B cell (primary cell): ENCODE measurements around the gene BRD1. TPM values are rescaled to one million over a fixed set of nuclear protein-coding genes. Genes with fewer than 3 reads are reported as not detected.

Source experiments
- ATAC-seq: fragments of 200-7000 bp; cut with Tn5 transposase; one replicate; pipeline ENCODE4 v1.10.0; 2021; ENCODE audit warnings: low read depth, mild to moderate bottlenecking, moderate number of reproducible peaks, moderate library complexity
- CTCF ChIA-PET: fragments of 350-600 bp; sonication (Branson Sonifier 250); formaldehyde crosslinking; loops from one replicate; lab custom pipeline; 2021; ENCODE audit warnings: antibody characterized with exemption, inconsistent platforms; lab: Charles Lee
- POLR2A ChIA-PET: fragments of 350-600 bp; sonication (Branson Sonifier 250); formaldehyde crosslinking; loops from one replicate; lab custom pipeline; 2021; ENCODE audit warnings: antibody characterized with exemption; lab: Charles Lee
- DNase-seq: peaks from one replicate; pipeline ENCODE4 v3.0.0; 2013
- H2AFZ ChIP-seq: 2 replicates; pipeline ENCODE4 v1.6.1; 2012; ENCODE audit warnings: mild to moderate bottlenecking, low read depth, low read length; ENCODE audit not compliant: insufficient read depth, poor library complexity, severe bottlenecking
- H3K27ac ChIP-seq, 2 donors: 1 replicate in 1 of 2; 2 replicates in 1 of 2; pipeline ENCODE4 v1.5.1; 2012 to 2013; ENCODE audit warnings: low read length in 2 of 2, mild to moderate bottlenecking in 2 of 2, moderate library complexity in 1 of 2
- H3K27me3 ChIP-seq, 4 experiments: fragments of 200-600 bp in 1 of 4; sonication (generic) in 1 of 4; replicated peaks in 1 of 4; 1 replicate in 2 of 4; 2 replicates in 2 of 4; pipeline versions ENCODE4 v1.6.1 to v1.7.0; 2013 to 2016; ENCODE audit warnings: low read length in 3 of 4, mild to moderate bottlenecking in 2 of 4, mixed read lengths in 1 of 4, moderate library complexity in 1 of 4; ENCODE audit not compliant: insufficient read depth in 4 of 4, control insufficient read depth in 3 of 4; ENCODE audit errors: control extremely low read depth in 1 of 4
- H3K36me3 ChIP-seq, 2 experiments: replicated peaks in 1 of 2; 1 replicate in 1 of 2; 2 replicates in 1 of 2; pipeline versions ENCODE4 v1.6.1 to v1.7.1; 2013; ENCODE audit warnings: low read length in 1 of 2; ENCODE audit not compliant: insufficient read depth in 2 of 2, control insufficient read depth in 1 of 2; ENCODE audit errors: control extremely low read depth in 1 of 2, extremely low read depth in 1 of 2
- H3K4me1 ChIP-seq, 2 donors: fragments of 200-600 bp in 1 of 2; sonication (generic) in 1 of 2; 1 replicate in 1 of 2; 2 replicates in 1 of 2; pipeline versions ENCODE4 v1.5.1 to v1.6.1; 2013 to 2017; ENCODE audit warnings: low read length in 2 of 2; ENCODE audit not compliant: control insufficient read depth in 2 of 2, insufficient read depth in 2 of 2
- H3K4me2 ChIP-seq: replicated peaks from 2 replicates; pipeline ENCODE3; 2012; ENCODE audit warnings: mild to moderate bottlenecking, low read depth, low read length; ENCODE audit not compliant: poor library complexity, severe bottlenecking
- H3K4me3 ChIP-seq, 5 experiments: fragments of 200-600 bp in 1 of 5; sonication (generic) in 1 of 5; 1 replicate in 3 of 5; 2 replicates in 2 of 5; pipeline versions ENCODE4 v1.5.1 to v1.7.0; 2011 to 2016; ENCODE audit warnings: low read length in 4 of 5, mild to moderate bottlenecking in 4 of 5, low read depth in 2 of 5, control low read depth in 1 of 5, moderate library complexity in 1 of 5; ENCODE audit not compliant: insufficient read depth in 1 of 5; ENCODE audit errors: control extremely low read depth in 1 of 5, extremely low read depth in 1 of 5
- H3K79me2 ChIP-seq: fragments of 200-600 bp; sonication (generic); one replicate; pipeline ENCODE4 v1.6.0; 2016; ENCODE audit warnings: low read length; ENCODE audit not compliant: control insufficient read depth, insufficient read depth
- H3K9ac ChIP-seq: fragments of 200-600 bp; sonication (generic); 2 replicates; pipeline ENCODE4 v1.6.1; 2017; ENCODE audit warnings: mild to moderate bottlenecking, low read length, moderate library complexity
- H3K9me3 ChIP-seq, 3 donors: one replicate each; pipeline versions ENCODE4 v1.6.1 to v1.7.1; 2013; ENCODE audit warnings: low read length in 2 of 3; ENCODE audit not compliant: control insufficient read depth in 2 of 3, insufficient read depth in 1 of 3; ENCODE audit errors: control extremely low read depth in 1 of 3
- H4K20me1 ChIP-seq: 2 replicates; pipeline ENCODE4 v1.6.0; 2012; ENCODE audit warnings: mild to moderate bottlenecking, low read length; ENCODE audit not compliant: insufficient read depth, control insufficient read depth, poor library complexity, severe bottlenecking
- H3K27ac Mint-ChIP-seq: one replicate; pipeline ENCODE4 v1.8.0; 2021; ENCODE audit warnings: mixed read lengths
- H3K27me3 Mint-ChIP-seq: one replicate; pipeline ENCODE4 v1.8.0; 2021; ENCODE audit warnings: mixed read lengths
- H3K4me1 Mint-ChIP-seq: one replicate; pipeline ENCODE4 v1.8.0; 2021; ENCODE audit warnings: mixed read lengths
- H3K4me3 Mint-ChIP-seq: one replicate; pipeline ENCODE4 v1.8.0; 2021; ENCODE audit warnings: mixed read lengths
- H3K9me3 Mint-ChIP-seq: one replicate; pipeline ENCODE4 v1.8.0; 2022; ENCODE audit warnings: mixed read lengths; ENCODE audit not compliant: insufficient read depth
- CTCF ChIP-seq: fragments of 200-600 bp; IDR thresholded peaks from one replicate; pipeline ENCODE4 v1.8.0; 2022; ENCODE audit warnings: antibody characterized with exemption, mild to moderate bottlenecking
- EZH2 ChIP-seq: IDR thresholded peaks from 2 replicates; pipeline ENCODE4 v1.6.1; 2012; ENCODE audit warnings: borderline replicate concordance, low read depth, mild to moderate bottlenecking, moderate library complexity, low read length; ENCODE audit not compliant: insufficient read depth, poor library complexity, severe bottlenecking
- WGBS: methylation state at CpG from one replicate; pipeline ENCODE4 v1.1.5; 2013; ENCODE audit warnings: missing lambda C conversion rate; ENCODE audit not compliant: insufficient coverage; 5-methylcytosine and 5-hydroxymethylcytosine counted together
- intact Hi-C: fragments of 100-400 bp; cut with micrococcal nuclease; formaldehyde crosslinking; loops from one replicate; pipeline ENCODE4 v1.10.0; 2022
- polyA plus RNA-seq: library from polyadenylated mRNA; depleted of rRNA; stranded (reverse); fragments of >200 nt; gene quantifications from 2 replicates; pipeline ENCODE4 v1.2.3, GENCODE V29; 2012
- total RNA-seq, 2 donors: library from RNA; stranded (reverse); fragments of 120-200 nt in 1 of 2; gene quantifications; 1 replicate in 1 of 2; 2 replicates in 1 of 2; pipeline versions ENCODE4 v1.2.3 to v1.2.4, GENCODE V29; 2013 to 2022

Gene BRD1
- total and polyA plus RNA-seq, 2 donors (not counting 1 experiment from before 2014, with no cell fraction given), result 16.9 to 73.3 TPM

DNA sequence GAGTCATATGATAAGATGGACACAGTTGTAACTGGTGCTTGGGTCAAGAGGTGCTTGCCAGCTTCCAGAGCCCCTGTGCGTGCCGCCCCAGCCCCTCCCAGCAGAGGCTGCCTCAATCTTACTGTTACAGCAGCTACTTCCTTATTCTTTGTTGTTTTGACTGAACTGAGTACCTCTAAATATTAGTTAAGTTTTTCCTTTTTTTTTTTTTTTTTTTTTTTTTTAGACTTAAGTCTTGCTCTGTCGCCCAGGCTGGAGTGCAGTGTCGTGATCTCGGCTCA lies 34.8 kb upstream of the BRD1 start:
- peaks cover 0 to 8% of the 10 kb centered on the region in 2 donors for H3K4me1 ChIP-seq
- H3K79me2 ChIP-seq, result peaks cover 97% of the 10 kb centered on the region
- H3K4me2 ChIP-seq, result peak overlapping the region; percentile 6
- H3K9me3 ChIP-seq, result peaks cover 0 to 24% (median 12%) of the 10 kb centered on the region in 3 donors
- ATAC-seq (no peak), DNase-seq (no peak)
- peaks cover 62% of the 10 kb centered on the region for H4K20me1 ChIP-seq
- ChIA-PET POLR2A (interaction anchor here (0.5 to 0.7 kb wide), 2 partner anchors 17 to 444 kb away, joined by 3 to 9 read pairs; no protein-coding TSS in a partner anchor), CTCF (no interaction called here)
- 60% methylated on average over 2 of the region's 5 CpGs for WGBS
- no peak overlapping the region for H3K4me3 ChIP-seq
- no peak for TF ChIP-seq EZH2
- no peak for TF ChIP-seq CTCF
- no peaks in the 10 kb centered on the region for H3K27me3 Mint-ChIP-seq
- H3K4me3 Mint-ChIP-seq, result no peak overlapping the region
- no peak overlapping the region for H3K27ac ChIP-seq
- H3K27ac Mint-ChIP-seq, result no peak overlapping the region
- H3K9ac ChIP-seq, result no peak overlapping the region
- intact Hi-C loops, result no loop called here
- no peak overlapping the region for H2AFZ ChIP-seq
- peaks cover 27% of the 10 kb centered on the region for H3K4me1 Mint-ChIP-seq
- H3K36me3 ChIP-seq, result peaks cover 0 to 2% of the 10 kb centered on the region in 2 experiments
- H3K9me3 Mint-ChIP-seq, result peaks cover 16% of the 10 kb centered on the region
- H3K27me3 ChIP-seq, result no peaks in the 10 kb centered on the region

DNA sequence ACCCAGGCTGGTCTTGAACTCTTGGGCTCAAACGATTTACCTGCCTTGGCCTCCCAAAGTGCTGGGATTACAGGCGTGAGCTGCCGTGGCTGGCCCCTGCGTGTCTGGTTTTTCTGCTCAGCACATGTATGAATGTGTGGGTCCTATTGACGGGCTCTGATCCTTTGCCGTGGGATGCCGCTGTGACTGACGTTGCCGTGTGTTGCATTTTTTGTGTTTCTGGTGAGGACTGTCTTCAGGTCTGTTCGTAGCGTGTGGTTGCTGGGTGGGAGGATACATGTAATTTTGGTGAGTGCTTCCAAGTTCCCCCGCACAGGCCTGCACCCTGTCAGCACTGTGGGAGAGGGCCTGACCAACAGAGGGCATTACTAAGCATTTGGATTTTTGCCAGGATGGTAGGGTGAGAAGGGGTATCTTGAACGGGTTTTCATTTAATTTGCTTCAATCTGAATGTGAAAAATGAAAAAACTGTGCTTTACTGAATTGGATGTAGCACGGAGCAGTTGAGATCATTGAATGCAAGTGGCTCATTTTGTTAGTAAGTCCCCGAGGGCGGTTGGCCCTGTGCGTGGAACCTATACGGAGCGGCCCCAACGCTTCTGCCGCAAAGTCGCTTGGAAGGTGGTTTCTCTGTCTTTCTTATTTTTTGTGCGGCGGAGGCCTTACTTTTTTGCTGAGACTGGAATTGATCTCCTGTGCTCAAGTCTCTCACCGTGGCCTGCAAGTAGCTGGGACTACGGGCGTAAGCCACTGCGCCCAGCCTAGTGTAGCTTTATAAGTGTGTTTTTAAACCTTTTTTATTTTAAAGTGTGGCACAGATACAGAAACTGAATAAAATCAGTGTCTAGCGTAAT lies 34.2 kb upstream of the BRD1 start:
- H2AFZ ChIP-seq, result no peak overlapping the region
- H3K9me3 ChIP-seq, result peaks cover 0 to 19% (median 12%) of the 10 kb centered on the region in 3 donors
- H3K27ac ChIP-seq, result no peak overlapping the region
- H3K79me2 ChIP-seq, result peaks cover 97% of the 10 kb centered on the region
- H3K27me3 ChIP-seq, result no peaks in the 10 kb centered on the region
- ATAC-seq (no peak), DNase-seq (no peak)
- 94% methylated on average over 28 of the region's 29 CpGs for WGBS
- TF ChIP-seq EZH2, result no peak
- TF ChIP-seq CTCF, result no peak
- peak overlapping the region; percentile 6 for H3K4me2 ChIP-seq
- intact Hi-C loops, result no loop called here
- H3K4me3 Mint-ChIP-seq, result no peak overlapping the region
- CTCF ChIA-PET, result no interaction called here
- POLR2A ChIA-PET, result interaction anchor here (0.5 to 0.7 kb wide), 2 partner anchors 18 to 445 kb away, joined by 3 to 9 read pairs; no protein-coding TSS in a partner anchor
- H3K27ac Mint-ChIP-seq, result no peak overlapping the region
- peaks cover 65% of the 10 kb centered on the region for H4K20me1 ChIP-seq
- H3K9me3 Mint-ChIP-seq, result peaks cover 12% of the 10 kb centered on the region
- H3K27me3 Mint-ChIP-seq, result no peaks in the 10 kb centered on the region
- H3K4me1 ChIP-seq, result peaks cover 0 to 8% of the 10 kb centered on the region in 2 donors
- peaks cover 0 to 2% of the 10 kb centered on the region in 2 experiments for H3K36me3 ChIP-seq
- H3K9ac ChIP-seq, result no peak overlapping the region
- peaks cover 30% of the 10 kb centered on the region for H3K4me1 Mint-ChIP-seq
- H3K4me3 ChIP-seq, result no peak overlapping the region
